AML-193 (cell line): ENCODE data around the gene SYNM.

ENCODE experiments used
- DNase-seq, 2 experiments: peaks; one replicate each; lab custom pipeline; 2025; lab: John Stamatoyannopoulos, UW

Gene SYNM

GRCh38 chr15:99167201-99167600 lies 62.3 kb downstream of the SYNM start:
- no peak for DNase-seq

- DNase-seq = no peak
Measured at GRCh38 chr15:99167640-99168039, 62.8 kb downstream of the SYNM start.

GRCh38 chr15:99168601-99169580 lies 64.0 kb downstream of the SYNM start:
- DNase-seq = no peak

GRCh38 chr15:99169769-99170311 lies 65.0 kb downstream of the SYNM start:
- DNase-seq = no peak

GRCh38 chr15:99170476-99171065 lies 65.7 kb downstream of the SYNM start:
- DNase-seq = no peak

GRCh38 chr15:99172171-99172570 lies 67.3 kb downstream of the SYNM start:
- DNase-seq = no peak

GRCh38 chr15:99172989-99173388 lies 68.1 kb downstream of the SYNM start:
- no peak for DNase-seq

GRCh38 chr15:99174567-99175395 lies 69.9 kb downstream of the SYNM start:
- DNase-seq = no peak

GRCh38 chr15:99176757-99177156 lies 71.9 kb downstream of the SYNM start:
- DNase-seq = no peak

GRCh38 chr15:99177679-99178078 lies 72.8 kb downstream of the SYNM start:
- DNase-seq = no peak

GRCh38 chr15:99180086-99180963 lies 75.4 kb downstream of the SYNM start:
- no peak for DNase-seq

- no peak for DNase-seq
Measured at GRCh38 chr15:99180964-99181306, 76.1 kb downstream of the SYNM start.

- peak; percentile 10 to 21 for DNase-seq
Measured at GRCh38 chr15:99181545-99181971, 76.7 kb downstream of the SYNM start.

GRCh38 chr15:99182791-99183190 lies 77.9 kb downstream of the SYNM start:
- no peak for DNase-seq
